ELF-1 (cell line): ENCODE measurements around the gene ARL4D.
"Not testable (repeated sequence)": the region's sequence is repeated elsewhere in the genome, so short reads cannot be mapped to it uniquely, and the experiment has no call there.

Experiments used
- DNase-seq: peaks from one replicate; pipeline ENCODE4 v3.0.0-alpha.2; 2016; ENCODE audit warnings: low read depth, low spot score

ARL4D gene

DNA sequence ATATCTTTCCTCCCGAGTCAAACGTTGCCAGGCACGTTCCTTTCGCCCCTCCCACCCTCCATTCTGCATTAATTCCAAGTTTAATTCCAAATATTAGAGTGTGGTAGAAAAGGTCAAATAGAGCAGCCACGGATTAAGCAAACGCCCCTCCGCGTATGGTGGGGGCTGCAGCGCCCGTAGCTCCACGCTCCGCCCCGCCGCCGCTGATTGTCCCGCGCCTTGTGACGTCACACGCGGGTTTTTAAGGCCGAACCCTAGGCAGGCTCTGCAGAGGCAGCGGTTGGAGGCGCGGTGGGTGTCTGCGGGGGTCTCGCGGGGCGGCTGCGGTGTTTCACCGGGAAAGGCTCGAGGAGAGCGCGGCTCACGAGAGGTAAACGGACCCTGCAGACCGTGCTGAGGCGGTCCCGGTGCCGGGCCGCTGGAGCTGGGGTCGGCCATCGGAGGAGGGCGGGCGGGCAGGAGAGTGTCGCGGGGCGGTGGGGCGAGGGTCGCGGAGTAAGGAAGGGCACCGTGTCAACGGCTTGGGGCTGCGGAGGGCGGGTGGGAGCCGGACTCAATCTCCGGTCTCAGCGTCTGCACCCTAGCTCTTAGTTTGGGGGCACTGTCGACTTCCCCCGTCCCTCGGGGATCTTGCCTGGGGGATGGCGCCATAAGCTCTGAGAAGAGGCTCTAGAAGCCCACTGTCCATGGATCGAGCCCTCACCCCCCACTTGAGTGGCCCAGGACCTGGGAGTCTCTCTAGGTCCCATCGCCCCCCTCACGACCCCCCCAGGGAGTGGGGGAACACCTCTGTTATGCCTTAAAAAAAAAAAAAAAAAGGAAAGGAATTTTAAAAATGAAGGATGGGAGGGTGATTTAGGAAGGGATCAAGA lies at the start of gene ARL4D:
Gene ARL4D, plus strand, starts transcription at position 270 of the 872 bp plus-strand sequence. CDS start 740 bp downstream, outside the sequence.
- peak; percentile 84 for DNase-seq

DNA sequence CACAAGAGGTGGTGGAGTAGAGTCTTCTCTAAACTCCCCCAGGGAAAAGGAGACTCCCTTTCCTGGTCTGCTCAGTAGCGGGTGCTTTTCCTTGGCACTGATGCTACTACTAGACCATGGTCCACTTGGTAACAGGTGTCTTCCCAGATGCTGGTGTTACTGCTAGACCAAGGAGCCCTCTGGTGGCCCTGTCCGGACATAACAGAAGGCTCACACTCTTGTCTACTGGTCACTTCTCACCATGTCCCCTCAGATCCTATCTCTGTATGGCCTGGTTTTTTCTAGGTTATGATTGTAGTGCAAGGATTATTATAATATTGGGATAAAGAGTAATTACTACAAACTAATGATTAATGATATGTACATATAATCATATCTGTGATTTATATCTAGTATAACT lies 49.7 kb upstream of the ARL4D start:
- no peak for DNase-seq

DNA sequence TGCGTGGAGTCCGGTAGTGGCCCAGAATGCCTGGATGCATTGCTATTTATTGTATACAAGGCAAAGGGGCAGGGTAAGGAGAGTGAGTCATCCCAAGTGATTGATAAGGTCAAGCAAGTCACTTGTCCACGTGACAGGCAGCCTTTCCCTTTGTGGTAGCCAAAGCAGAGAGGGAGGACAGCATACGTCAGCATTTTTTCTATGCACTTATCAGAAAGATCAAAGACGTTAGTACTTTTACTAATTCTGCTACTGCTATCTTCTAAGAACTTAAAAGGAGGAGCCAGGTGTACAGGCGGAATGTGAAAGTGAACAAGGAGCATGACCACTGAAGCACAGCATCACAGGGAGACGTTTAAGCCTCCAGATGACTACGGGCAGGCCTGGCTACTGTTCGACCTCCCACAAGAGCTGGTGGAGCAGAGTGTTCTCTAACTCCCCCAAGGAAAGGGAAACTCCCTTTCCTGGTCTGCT lies 47.9 kb upstream of the ARL4D start:
- DNase-seq, result no peak

DNA sequence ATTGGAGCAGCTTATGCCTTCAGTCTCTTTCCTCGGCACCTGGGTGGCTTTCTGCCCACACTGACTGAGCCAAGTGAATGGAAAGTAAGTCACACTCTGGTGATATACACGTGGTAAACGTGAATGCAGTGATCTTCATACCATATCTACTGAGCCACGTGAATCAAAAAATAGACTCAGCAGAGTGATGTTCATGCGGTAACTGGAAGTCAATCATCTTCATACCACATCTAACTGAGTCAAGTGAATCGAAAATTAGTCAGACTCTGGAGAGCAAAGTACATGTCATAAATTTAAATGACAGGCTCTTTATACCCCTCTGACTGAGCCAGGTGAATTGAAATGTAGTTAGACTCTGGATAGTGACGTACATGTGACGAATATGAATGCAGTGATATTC lies 47.1 kb upstream of the ARL4D start:
- no peak for DNase-seq

DNA sequence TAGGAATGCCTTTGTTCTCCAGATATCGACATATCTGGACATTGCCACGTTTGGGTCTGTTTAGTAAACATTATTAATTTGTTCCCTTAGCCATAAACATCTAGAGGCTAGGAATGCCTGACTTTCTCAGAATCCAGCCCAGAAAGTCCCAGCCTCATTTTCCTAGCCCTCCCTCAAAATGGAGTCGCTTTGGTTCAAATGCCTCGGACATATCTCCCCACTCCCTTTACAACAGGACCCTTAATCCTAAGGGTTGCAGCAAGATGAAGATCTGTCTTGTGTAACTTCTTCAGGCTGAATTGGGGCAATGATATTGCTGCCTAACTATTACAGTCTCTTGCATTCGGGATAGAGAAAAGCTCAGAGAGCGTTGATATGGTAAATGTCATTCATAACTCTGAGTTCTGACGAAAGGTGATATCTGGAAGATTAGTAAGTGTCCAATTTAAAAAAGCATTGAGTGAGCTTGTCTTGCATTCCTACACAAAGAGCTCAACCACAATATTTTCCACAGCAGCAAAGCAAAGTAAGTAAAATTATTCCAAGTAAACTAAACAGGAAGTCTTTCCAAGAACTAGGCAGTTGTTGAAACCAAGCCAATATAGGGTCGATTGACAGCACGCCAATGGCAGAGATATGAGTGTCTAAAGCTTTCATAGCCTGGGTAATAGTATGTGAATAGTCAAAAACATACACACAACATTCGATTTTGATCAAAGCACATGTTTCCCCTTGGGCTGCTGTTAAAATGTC lies 46.0 kb upstream of the ARL4D start:
- DNase-seq, result no peak

DNA sequence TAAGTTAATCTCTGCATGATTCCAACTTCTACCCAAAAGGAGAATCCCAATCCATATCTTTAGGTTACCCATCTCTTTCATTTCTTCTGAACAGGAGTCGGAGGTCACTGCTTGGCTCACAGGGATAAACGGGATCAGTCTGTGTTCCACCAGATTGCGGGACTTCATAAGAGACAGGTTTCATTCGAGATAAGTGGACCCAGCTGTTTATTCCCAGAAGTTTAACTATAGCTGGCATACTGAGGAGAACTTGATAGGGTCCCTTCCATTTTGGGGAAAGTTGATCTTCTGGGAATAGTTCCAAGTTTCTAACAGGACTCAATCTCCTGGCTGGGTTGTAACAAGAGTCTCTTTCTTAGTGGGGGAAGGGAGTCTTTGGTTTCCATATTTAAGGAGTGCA lies 45.4 kb upstream of the ARL4D start:
- no peak for DNase-seq

DNA sequence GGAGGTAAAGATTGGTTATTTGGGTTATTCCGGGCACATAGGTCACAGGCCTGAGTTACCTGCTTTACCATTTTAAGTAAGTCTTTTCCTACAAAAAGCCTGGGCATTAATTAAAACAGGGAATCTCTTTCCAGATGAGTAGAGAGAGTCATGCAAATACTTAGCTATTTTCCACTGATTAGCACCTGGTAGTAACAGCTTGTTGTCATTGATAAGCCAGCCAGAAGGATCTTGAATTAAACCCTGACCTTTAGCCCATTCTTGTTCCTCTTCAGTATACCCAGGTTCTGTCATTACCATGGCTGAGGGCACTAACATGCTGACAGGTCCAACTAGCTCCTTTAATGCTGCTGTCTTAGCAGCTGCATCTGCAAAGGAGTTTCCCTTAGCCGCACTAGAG lies 44.4 kb upstream of the ARL4D start:
- DNase-seq, result no peak

DNA sequence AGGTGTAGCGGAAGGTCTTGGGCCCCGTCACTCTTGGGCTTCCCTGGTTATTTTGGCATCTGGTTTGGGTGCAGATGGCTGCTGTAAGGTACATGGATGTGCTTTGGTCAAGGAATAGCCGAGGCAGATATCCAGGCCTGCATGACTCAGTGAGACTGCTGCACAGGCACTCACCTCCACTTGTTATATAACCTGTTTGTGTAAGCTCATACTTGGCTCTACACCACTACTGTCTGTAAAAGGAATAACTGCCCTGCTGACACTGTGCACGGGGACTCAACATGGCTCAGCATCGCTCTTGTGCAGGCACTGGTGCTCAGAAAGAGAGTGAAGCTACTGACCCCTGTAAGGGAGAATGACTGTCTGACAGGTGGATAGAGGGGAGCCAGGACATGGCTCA lies 42.3 kb upstream of the ARL4D start:
- DNase-seq, result no peak

DNA sequence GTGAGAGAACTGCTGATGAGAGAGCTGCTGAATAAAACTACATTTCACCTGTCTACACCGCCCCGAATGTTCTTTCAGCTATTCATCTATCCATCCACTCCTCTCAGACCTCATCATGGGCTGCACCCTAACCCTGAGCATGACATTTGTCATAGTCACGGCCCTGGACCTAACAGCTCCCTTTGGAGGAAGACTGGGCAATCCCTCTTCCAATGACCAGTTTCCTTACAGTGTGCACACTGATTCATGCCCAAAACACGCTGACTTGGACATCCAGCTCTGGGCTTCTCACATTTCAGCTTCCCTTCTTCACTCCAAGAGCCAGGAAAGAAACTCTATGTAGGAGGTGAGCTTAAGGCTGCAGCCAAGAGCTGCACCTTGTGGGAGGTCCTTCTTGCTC lies 41.8 kb upstream of the ARL4D start:
- DNase-seq, result no peak

- DNase-seq, result peak; percentile 75
Observed at GRCh38 chr17:43359469-43360110, 39.2 kb upstream of the ARL4D start.

DNA sequence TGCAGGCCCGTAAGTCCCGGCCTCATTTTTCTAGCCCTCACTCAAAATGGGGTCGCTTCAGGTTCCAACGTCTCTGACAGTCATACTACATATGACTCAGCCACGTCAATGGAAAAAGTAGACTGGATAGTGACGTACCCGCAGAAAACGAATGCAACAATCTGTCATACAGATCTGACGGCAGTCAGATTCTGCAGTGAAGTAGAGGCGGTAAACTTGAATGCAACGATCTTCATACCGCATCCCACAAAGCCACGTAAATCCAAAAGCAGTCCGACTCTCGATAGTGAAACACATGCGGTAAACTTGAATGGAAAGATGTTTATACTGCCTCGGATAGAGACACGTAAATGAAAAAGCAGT lies 38.4 kb upstream of the ARL4D start:
- no peak for DNase-seq

GRCh38 chr17:43360739-43361505 lies 37.9 kb upstream of the ARL4D start:
- DNase-seq, result peak; percentile 99

- DNase-seq, result peak; percentile 24
Observed at GRCh38 chr17:43363181-43363925, 35.4 kb upstream of the ARL4D start.

- DNase-seq, result peak; percentile 26
Observed at GRCh38 chr17:43363926-43364285, 34.9 kb upstream of the ARL4D start.

GRCh38 chr17:43365356-43365755 lies 33.4 kb upstream of the ARL4D start:
- DNase-seq, result no peak

- DNase-seq, result not testable (repeated sequence)
Observed at GRCh38 chr17:43365921-43366320, 32.9 kb upstream of the ARL4D start.

DNA sequence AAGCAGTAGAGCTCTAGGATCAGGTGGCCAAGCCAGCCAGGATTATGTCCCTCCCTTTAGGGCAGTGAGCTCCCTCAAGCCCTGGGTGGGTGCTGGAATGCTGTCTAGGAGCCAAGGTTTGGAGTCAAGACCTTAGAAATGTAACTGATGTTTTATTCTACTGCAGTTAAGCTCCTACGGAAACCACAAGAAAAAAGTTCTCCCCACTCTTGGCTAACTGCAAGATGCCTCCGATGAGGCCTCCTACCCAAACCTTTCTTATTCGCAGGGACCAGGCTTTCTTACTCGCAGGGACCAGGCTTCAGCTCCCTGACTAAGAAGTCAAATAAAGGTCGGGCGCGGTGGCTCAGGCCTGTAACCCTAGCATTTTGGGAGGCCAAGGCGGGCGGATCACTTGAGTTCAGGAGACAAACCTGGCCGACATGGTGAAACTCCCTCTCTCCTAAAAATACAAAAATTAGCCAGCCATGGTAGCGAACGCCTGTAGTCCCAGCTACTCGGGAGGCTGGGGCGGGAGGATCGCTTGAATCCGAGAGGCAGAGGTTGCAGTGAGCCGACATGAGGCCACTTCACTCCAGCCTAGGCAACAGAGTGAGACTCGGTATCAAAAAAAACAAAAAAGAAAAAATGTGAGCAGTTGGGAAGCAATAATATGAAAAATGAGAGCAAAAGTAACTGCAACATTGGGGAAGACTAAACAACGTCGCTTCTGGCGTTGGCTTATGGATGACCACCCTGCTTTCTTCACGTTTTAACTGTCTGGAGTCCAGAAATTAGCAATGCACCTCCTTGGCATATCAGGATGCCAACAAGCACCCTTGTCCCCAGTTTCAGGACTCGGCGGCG lies 31.7 kb upstream of the ARL4D start:
- peak; percentile 52 for DNase-seq

DNA sequence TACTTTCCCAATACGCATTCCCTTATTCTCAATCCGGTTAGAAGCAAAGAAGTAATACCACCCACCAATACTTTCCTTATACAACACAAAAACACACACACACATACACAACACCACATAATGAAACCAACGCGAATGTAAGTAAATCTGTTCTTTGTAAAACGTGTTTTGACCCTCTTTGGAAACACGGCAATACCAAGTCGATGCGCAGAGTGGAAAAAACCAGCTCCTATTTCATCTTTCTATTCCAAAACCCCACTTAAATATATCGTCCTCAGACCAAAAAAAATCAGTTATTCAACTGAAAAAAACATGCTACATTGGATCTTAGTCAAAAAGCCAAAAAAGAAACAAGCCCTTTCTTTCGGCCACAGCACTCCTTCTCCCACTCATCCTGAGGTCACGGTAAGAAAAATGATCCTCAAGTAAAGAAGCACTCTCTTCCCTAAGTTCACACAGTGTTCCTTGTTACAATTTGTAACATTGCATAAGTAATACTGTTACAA lies 31.0 kb upstream of the ARL4D start:
- peak; percentile 92 for DNase-seq

DNA sequence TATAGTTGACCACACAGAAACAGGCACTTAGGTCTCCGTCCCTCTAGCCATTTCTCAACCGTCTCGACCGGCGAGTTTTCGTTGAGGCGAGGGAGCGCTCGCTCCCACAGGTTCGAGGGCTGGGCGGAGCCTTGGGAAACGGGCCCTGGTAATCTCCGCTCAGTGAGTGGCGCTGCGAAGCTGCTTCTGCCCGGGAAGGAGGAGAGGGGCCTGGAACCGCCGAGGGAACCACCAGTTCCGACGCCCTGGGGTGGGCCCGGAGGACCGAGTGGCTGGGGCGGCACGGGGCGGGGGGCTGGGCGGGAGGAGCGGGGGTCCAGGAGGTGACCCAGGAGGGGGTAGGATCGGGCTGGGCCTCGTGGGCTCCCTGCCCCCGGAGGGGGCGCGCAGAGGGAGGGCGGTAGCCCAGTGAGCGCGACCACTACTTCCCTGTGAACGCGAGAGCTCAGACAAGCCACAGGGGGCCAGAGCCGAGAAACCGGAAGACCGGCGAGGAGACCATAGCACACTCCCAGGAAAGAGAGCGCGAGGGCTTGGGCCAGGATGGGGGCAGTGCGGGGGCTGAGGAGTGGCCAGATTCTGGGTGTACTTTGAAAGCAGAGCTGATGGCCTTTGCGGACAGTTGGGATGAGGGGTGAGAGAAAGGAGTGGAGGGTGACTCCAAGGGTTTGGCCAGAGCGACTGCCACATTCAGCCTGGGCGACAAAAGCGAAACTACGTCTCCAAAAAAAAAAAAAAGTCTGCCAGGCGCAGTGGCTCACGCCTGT lies 29.9 kb upstream of the ARL4D start:
- peak; percentile 91 for DNase-seq
